Fibroblast of the conjunctiva (primary cell): ENCODE results near the gene IL11RA.
A peak's percentile ranks its signal among the peaks of the same experiment; 100 is the strongest.
"Not testable (repeated sequence)": the region's sequence is repeated elsewhere in the genome, so short reads cannot be mapped to it uniquely, and the experiment has no call there.

ENCODE experiments used
- DNase-seq: peaks from one replicate; pipeline ENCODE4 v3.0.0-alpha.2; 2010; ENCODE audit warnings: low read depth

The IL11RA gene

GRCh38 chr9:34629491-34629808 lies 22.5 kb upstream of the IL11RA start:
- no peak for DNase-seq

GRCh38 chr9:34630402-34631154 lies 21.4 kb upstream of the IL11RA start:
- no peak for DNase-seq

GRCh38 chr9:34633166-34633565 lies 18.8 kb upstream of the IL11RA start:
- DNase-seq = no peak

DNA sequence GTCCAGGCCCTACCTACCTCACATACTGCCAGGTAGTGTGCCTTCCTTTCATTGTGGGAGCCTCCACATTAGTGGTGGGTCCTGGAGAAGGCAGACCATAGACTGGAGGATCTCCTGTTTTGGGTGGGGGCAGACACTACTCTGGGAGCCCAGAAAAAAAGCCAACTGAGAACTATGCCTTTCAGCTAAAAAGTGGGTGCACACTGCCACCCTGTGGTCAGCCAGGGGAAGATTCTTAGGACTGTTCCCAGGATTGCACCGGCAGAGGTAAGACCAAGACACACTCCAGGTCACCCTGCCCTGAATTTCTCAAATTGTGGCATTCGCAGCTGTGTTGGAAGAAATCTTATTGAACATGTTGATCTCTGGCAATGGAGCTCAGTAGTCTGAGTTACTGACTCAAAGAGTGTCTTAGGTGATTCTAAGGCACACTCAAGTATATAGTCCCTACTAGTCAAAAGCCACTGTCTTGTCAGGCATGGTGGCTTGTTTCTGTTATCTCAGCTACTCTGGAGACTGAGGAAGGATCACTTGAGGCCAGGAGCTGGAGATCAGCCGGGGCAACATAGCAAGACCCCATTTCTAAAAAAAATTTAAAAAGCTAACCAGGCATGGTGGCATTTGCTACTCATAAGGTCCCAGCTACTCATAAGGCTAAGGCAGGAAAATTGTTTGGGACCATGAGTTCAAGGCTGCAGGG lies 18.0 kb upstream of the IL11RA start:
- DNase-seq = peak; percentile 52

- no peak for DNase-seq
These were observed 17.3 kb upstream of the IL11RA start for GRCh38 chr9:34634551-34635248.

DNA sequence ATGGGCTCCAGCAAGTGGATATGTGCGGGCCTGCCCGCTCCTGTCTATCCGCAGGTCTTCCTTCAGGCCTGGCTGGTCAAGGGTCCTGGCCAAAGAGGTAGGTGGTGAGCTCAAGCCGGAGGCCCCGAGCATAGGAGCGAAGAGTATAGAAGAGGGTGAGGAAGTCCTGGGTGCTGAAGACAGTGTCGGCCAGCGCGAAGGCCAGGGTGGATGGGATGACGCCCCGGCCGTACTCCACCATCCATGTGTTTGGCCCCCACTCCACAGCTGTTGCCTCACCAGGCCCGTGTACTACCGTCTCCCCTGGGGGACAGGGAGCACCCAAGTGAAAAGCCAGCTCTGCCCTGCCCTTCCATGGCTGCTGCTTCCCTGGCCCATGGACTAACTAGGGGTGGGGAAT lies 16.4 kb upstream of the IL11RA start:
- DNase-seq = no peak

DNA sequence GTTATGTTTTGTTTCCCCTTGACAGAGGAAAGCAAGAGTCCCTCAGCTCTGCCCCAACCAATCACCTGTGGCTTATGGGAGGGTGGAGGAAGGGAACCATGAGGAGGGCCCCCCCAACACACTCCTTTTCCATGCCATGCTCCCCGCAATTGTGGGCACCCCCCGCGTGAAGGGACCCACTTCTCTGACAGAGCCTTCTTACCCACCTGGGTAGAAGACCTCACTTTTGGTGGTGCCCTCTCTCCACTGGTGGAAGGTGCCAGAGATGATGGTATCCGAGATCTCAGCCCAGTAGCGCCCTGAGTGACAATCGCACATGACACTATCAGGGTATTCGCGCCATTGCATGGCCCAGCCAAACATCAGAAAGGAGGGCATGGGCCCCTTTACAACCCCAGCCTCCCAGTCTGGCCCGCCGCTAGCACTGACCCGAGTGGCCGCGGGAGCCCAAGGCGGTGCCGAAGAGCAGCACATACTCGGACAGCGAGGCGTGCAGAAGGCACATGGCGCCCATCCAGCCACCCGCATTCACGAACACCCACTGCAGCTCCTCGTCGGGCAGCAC lies 15.1 kb upstream of the IL11RA start:
- DNase-seq = no peak

DNA sequence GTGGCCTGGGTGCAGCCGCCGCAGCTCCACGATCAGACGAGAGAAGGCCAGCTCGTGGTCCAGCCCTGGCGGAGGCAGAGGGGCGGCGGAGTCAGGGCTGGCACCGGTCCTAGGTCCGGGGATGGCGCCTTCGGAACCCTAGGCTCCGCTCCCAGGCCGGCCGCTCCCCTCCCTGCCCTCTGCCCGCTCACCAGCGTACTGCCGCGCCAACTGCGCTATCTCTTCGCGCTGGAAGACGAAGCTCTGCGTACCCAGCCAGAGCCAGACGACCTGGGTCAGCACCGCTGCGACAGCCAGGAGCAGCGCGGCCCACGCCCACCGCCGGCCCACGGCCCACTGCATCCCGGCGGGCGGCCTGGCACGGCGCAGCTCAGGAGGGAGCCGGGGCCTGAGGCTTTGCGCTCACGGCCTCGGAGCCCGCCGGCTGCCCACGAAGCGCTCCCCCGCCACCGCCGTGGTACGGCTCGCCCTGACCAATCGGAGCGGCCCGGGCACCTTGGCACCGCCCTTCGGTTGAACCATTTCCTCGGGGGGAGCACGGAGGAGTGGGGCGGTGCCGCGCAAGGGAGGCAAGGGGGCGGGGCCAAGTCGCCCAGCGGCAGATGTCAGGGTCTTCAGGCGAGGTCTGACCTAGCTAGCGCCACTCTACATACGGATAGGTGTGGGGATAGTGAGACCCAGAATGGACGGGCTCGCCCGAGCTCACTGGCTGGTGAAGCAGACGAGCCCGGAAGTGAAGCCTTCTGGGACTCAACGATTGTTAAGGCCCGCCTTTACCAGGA lies 14.4 kb upstream of the IL11RA start, which contains the start of gene SIGMAR1:
Gene SIGMAR1, minus strand, starts transcription at position 432 of the 782 bp plus-strand sequence. Its CDS starts 90 bp downstream, at position 342.
- peak; percentile 74 for DNase-seq

- DNase-seq = no peak
These were observed 13.9 kb upstream of the IL11RA start for GRCh38 chr9:34638138-34638445.

DNA sequence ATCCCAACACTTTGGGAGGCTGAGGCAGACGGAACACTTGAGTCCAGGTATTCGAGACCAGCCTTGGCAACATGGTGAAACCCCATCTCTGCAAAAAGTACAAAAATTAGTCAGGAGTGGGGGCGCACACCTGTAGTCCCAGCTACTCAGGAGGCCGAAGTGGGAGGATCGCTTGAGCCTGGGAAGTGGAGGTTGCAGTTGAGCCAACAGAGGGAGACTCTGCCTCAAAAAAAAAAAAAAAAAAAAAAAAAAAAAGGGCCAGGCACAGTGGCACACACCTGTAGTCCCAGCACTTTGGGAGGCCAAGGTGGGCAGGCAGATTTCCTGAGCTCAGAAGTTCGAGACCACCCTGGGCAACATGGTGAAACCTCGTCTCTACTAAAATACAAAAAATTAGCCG lies 12.7 kb upstream of the IL11RA start:
- DNase-seq = not testable (repeated sequence)

GRCh38 chr9:34642679-34643078 lies 9.3 kb upstream of the IL11RA start:
- DNase-seq = no peak

GRCh38 chr9:34644766-34645314 lies 7.1 kb upstream of the IL11RA start:
- DNase-seq = no peak

DNA sequence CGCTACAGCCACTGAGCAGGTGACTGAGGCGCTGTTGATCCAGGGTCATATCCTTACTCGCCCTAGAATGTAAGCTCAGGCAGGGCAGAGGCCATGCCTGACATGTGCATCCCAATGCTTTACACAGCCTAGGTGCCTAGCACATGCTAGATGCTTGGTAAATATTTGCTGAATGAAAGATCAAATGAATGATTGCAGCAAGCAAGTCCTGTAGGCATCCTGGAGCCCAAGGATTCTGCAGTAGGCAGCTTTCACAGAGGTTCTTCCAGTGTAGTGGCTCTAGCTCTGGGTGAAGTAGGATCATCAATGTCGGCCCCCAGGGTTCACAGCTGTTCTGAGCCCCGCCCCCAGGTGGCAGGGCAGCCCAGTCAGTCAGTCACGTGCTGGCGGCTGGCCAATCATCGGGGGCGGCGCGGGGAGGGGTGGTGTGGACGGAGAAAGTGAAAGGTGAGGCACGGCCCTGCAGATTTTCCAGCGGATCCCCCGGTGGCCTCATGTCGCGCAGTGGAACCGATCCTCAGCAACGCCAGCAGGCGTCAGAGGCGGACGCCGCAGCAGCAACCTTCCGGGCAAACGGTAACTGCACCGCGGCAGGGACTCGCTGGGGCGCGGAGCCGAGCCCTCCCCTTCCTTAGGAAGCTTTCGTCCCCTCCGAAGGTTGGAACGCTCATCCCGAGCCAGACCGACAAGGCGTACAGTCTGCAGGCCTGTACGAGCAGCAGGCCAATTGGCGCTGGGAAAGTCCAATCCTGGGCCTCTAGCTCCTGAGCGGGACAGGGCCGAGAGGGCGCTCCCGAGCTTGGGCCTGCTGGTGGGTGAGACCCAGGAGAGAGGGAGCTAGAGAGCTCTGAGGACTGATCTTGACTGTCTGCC lies 5.5 kb upstream of the IL11RA start, which contains the start of gene GALT:
Gene GALT, plus strand, starts transcription at position 465 of the 873 bp plus-strand sequence. Its CDS starts 30 bp downstream, at position 495.
- peak; percentile 65 for DNase-seq

DNA sequence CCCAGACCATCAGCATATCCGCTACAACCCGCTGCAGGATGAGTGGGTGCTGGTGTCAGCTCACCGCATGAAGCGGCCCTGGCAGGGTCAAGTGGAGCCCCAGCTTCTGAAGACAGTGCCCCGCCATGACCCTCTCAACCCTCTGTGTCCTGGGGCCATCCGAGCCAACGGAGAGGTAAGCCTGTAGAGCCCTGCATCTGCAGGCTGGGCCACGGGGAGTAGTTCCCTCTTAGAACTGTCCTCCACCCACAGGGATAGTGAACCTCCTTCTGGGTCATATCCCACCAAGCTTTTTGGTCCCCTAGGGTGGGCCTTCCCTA lies 4.9 kb upstream of the IL11RA start:
- DNase-seq = no peak

- no peak for DNase-seq
These were observed 4.3 kb upstream of the IL11RA start for GRCh38 chr9:34647651-34648050.

DNA sequence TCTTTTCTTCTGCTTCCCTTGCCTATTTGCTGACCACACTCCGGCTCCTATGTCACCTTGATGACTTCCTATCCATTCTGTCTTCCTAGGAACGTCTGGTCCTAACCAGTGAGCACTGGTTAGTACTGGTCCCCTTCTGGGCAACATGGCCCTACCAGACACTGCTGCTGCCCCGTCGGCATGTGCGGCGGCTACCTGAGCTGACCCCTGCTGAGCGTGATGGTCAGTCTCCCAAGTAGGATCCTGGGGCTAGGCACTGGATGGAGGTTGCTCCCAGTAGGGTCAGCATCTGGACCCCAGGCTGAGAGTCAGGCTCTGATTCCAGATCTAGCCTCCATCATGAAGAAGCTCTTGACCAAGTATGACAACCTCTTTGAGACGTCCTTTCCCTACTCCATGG lies 3.3 kb upstream of the IL11RA start:
- DNase-seq = no peak

DNA sequence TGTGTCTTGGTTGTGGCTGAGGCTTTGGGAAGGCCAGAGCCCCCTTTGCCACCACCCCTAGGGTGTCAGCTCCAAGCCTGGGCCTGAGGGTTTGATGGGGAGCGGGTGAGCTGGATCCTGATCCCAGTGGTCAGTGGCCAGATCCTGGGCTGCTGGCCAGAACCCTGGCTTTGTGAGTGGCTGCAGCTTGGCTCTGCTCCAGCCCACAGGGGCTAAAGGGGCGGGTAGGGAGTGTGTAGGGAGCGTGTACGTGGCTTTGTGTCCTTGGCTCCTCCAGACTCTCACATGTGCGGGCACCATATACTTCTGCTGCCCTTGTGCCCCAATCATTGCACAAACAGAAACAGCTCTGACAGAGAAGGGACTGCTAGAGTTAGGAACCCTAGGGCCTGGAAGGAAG lies 1.2 kb upstream of the IL11RA start:
- no peak for DNase-seq

DNA sequence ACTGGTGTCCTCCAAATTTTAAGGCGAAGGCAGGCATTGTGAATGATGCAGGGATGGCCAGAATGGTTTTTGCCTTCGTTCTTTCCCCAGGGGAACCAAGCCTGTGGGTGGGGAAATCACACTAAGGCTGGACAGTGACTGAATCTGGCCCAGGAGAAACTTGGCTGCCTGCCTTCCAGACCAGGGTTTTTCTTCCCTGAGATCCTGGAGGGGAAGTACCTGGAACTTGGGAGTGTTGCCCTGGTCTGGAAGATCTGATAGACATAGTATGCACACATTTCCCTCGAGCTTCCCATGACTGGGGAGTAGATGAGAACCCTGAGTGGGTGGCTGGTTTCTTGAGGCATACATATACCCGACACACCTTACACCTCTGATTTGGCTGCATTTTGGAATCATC lies 664 bp upstream of the IL11RA start:
- no peak for DNase-seq

DNA sequence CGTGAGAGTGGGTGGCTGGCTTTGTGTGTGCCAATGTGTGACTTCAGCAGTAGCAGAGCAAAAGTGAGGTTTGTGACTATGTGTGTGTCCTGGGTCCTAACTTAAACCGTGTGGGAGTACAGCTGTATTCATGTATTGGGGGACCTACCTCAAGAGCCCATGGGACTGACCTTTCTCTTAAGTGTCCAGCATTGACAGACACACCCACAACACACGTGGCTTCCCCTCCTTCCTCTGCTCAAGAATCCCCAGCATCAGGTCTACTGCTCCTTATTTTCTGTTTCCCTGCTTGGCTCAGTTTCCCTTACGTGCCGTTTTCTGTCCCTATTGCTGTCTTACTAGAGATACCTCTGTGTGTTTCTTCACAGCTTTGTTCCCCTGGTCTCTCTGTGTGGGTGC lies 616 bp downstream of the IL11RA start:
- DNase-seq = no peak

DNA sequence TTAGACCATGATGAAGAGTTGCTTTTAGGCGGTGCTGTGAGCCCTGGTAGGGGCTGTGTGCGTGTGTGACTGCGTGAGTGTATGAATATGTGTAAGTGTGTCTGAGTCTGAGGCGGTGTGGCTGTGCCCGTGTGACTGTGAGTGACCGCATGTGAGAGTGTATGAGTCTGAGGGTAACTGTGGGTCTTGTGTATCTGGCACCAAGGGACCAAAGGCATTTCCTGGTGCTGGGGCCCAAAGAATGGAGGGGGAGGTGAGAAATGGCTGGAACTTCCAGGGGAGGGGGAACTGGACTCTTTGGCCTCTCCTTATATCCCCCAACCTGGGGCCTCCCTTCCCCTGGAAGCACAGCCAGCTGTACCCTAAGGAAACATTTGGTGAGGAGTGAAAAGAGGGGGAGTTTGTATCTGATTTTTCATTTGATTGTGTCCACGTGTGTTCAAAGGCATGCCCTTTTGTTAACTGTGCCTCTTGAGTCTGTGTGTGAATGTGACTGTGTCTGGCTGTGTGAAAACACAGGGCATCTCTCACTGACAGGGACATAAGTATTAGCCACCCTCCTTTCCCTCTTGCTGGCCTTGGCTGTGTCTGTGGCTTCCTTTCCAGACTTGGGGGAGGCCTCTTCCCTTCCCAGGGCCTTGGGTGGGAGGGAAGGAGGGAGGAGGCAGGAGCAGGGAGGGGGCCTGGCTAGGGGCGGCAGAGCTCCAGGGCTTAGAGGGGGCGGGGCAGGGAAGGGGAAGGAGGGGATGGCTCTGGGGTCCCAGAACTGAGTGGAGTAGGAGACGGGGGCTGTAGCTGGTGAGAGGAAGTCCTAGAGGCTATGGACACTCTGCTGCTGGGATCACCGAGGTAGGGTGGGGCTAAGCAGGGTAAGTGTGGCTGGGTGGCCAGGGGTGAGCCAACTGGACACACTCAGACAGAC lies 1.4 kb downstream of the IL11RA start:
- no peak for DNase-seq
